H1 (cell line): Measurements from ENCODE around the gene HBEGF. TPM values are rescaled to one million over a fixed set of nuclear protein-coding genes. Genes with fewer than 3 reads are reported as not detected.

Experiments
- MAX ChIP-seq: IDR thresholded peaks from 2 replicates; pipeline ENCODE4 v1.6.1; 2012; ENCODE audit warnings: inconsistent platforms
- RAD21 ChIP-seq, 2 experiments: IDR thresholded peaks in 1 of 2; conservative IDR thresholded peaks in 1 of 2; 2 replicates each; pipeline ENCODE4 v1.6.1; 2011; ENCODE audit warnings: low read depth in 2 of 2, low read length in 2 of 2, improper control_type of control experiment in 1 of 2, inconsistent platforms in 1 of 2, mild to moderate bottlenecking in 1 of 2, moderate library complexity in 1 of 2
- TAF7 ChIP-seq: optimal IDR thresholded peaks from 2 replicates; pipeline ENCODE3; 2011; ENCODE audit warnings: low read depth, mild to moderate bottlenecking, inconsistent platforms, low read length, moderate library complexity, borderline replicate concordance
- YY1 ChIP-seq: IDR thresholded peaks from 2 replicates; pipeline ENCODE4 v1.6.1; 2011; ENCODE audit warnings: low read depth, mild to moderate bottlenecking, low read length
- polyA plus RNA-seq, 7 experiments: library from polyadenylated mRNA; depleted of rRNA in 3 of 7; stranded (reverse) in 5 of 7; unstranded in 2 of 7; fragments of >200 nt in 5 of 7; fragments of 200-250 nt in 2 of 7; gene quantifications; 1 replicate in 5 of 7; 2 replicates in 1 of 7; 4 replicates in 1 of 7; pipeline versions ENCODE4 v1.2.1 to v1.2.3, GENCODE V29; 2011 to 2013; ENCODE audit warnings: missing spikeins in 2 of 7, mixed read lengths in 2 of 7
- total RNA-seq: library from RNA; stranded (reverse); fragmentation: NEBNext Ultra II Directional; extraction: Animal tissue kit (Norgen Biotek cat#: 25700); gene quantifications from 2 replicates; pipeline ENCODE4 v1.2.1, GENCODE V29; 2021
- TF ChIP-seq, protein P1 (sequence below): fragments of 300-600 bp; sonication (generic); IDR thresholded peaks from 2 replicates; pipeline ENCODE4 v1.7.1; 2012; ENCODE audit warnings: low read length, moderate library complexity, mild to moderate bottlenecking, inconsistent platforms; ENCODE audit not compliant: insufficient replicate concordance

Gene HBEGF
- total and polyA plus RNA-seq, 2 of the 8 experiments (the other 6 are each of a cell fraction or from before 2014, with no cell fraction given) = 2.4 to 2.5 TPM

- TF ChIP-seq, protein P1, sequence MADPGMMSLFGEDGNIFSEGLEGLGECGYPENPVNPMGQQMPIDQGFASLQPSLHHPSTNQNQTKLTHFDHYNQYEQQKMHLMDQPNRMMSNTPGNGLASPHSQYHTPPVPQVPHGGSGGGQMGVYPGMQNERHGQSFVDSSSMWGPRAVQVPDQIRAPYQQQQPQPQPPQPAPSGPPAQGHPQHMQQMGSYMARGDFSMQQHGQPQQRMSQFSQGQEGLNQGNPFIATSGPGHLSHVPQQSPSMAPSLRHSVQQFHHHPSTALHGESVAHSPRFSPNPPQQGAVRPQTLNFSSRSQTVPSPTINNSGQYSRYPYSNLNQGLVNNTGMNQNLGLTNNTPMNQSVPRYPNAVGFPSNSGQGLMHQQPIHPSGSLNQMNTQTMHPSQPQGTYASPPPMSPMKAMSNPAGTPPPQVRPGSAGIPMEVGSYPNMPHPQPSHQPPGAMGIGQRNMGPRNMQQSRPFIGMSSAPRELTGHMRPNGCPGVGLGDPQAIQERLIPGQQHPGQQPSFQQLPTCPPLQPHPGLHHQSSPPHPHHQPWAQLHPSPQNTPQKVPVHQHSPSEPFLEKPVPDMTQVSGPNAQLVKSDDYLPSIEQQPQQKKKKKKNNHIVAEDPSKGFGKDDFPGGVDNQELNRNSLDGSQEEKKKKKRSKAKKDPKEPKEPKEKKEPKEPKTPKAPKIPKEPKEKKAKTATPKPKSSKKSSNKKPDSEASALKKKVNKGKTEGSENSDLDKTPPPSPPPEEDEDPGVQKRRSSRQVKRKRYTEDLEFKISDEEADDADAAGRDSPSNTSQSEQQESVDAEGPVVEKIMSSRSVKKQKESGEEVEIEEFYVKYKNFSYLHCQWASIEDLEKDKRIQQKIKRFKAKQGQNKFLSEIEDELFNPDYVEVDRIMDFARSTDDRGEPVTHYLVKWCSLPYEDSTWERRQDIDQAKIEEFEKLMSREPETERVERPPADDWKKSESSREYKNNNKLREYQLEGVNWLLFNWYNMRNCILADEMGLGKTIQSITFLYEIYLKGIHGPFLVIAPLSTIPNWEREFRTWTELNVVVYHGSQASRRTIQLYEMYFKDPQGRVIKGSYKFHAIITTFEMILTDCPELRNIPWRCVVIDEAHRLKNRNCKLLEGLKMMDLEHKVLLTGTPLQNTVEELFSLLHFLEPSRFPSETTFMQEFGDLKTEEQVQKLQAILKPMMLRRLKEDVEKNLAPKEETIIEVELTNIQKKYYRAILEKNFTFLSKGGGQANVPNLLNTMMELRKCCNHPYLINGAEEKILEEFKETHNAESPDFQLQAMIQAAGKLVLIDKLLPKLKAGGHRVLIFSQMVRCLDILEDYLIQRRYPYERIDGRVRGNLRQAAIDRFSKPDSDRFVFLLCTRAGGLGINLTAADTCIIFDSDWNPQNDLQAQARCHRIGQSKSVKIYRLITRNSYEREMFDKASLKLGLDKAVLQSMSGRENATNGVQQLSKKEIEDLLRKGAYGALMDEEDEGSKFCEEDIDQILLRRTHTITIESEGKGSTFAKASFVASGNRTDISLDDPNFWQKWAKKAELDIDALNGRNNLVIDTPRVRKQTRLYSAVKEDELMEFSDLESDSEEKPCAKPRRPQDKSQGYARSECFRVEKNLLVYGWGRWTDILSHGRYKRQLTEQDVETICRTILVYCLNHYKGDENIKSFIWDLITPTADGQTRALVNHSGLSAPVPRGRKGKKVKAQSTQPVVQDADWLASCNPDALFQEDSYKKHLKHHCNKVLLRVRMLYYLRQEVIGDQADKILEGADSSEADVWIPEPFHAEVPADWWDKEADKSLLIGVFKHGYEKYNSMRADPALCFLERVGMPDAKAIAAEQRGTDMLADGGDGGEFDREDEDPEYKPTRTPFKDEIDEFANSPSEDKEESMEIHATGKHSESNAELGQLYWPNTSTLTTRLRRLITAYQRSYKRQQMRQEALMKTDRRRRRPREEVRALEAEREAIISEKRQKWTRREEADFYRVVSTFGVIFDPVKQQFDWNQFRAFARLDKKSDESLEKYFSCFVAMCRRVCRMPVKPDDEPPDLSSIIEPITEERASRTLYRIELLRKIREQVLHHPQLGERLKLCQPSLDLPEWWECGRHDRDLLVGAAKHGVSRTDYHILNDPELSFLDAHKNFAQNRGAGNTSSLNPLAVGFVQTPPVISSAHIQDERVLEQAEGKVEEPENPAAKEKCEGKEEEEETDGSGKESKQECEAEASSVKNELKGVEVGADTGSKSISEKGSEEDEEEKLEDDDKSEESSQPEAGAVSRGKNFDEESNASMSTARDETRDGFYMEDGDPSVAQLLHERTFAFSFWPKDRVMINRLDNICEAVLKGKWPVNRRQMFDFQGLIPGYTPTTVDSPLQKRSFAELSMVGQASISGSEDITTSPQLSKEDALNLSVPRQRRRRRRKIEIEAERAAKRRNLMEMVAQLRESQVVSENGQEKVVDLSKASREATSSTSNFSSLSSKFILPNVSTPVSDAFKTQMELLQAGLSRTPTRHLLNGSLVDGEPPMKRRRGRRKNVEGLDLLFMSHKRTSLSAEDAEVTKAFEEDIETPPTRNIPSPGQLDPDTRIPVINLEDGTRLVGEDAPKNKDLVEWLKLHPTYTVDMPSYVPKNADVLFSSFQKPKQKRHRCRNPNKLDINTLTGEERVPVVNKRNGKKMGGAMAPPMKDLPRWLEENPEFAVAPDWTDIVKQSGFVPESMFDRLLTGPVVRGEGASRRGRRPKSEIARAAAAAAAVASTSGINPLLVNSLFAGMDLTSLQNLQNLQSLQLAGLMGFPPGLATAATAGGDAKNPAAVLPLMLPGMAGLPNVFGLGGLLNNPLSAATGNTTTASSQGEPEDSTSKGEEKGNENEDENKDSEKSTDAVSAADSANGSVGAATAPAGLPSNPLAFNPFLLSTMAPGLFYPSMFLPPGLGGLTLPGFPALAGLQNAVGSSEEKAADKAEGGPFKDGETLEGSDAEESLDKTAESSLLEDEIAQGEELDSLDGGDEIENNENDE = no peak
- 0 out of 2 replicates have a peak, but pooled peaks have one; percentile 12 for TF ChIP-seq MAX
- TF ChIP-seq TAF7 = peak; percentile 38
- TF ChIP-seq RAD21 (IDR thresholded peaks at IDR 0.05 in 1 of 2, conservative IDR thresholded peaks at IDR 0.05 in 1 of 2; ENCODE audit: low read depth in 2 of 2, low read length in 2 of 2) = peak; percentile 76 to 85
- TF ChIP-seq YY1 = peak; percentile 61; the same call in 1 of the 2 replicates
These were observed 11.3 kb upstream of the HBEGF start (continued) for GRCh38 chr5:140357726-140358093.
